Gastroesophageal sphincter (tissue), 4 donors: ENCODE results near the gene HNF4A. TPM values are rescaled to one million over a fixed set of nuclear protein-coding genes. Genes with fewer than 3 reads are reported as not detected.

Source experiments
- ATAC-seq: fragments of 150-250 bp; one replicate; pipeline ENCODE4 v1.9.1; 2016; ENCODE audit warnings: mild to moderate bottlenecking, moderate library complexity
- H3K27ac ChIP-seq, 4 donors: fragments of 200-600 bp; sonication (generic) in 3 of 4; 1 replicate in 3 of 4; 2 replicates in 1 of 4; pipeline ENCODE4 v1.5.1; 2016 to 2019
- H3K27me3 ChIP-seq: fragments of 200-600 bp; sonication (generic); one replicate; pipeline ENCODE4 v1.5.1; 2019
- H3K36me3 ChIP-seq, 2 donors: fragments of 200-600 bp; sonication (generic); one replicate each; pipeline ENCODE4 v1.5.1; 2019; ENCODE audit warnings: control low read depth in 1 of 2
- H3K4me1 ChIP-seq, 3 donors: fragments of 200-600 bp; sonication (generic); 1 replicate in 2 of 3; 2 replicates in 1 of 3; pipeline ENCODE4 v1.5.1; 2016 to 2019; ENCODE audit warnings: control low read depth in 2 of 3
- H3K4me3 ChIP-seq, 2 donors: fragments of 200-600 bp; sonication (generic); one replicate each; pipeline ENCODE4 v1.5.1; 2019; ENCODE audit warnings: mild to moderate bottlenecking in 1 of 2, moderate library complexity in 1 of 2
- H3K9me3 ChIP-seq, 3 donors: fragments of 200-600 bp; sonication (generic); one replicate each; pipeline ENCODE4 v1.5.1; 2017 to 2019; ENCODE audit warnings: control low read depth in 2 of 3
- EP300 ChIP-seq: sonication (generic); formaldehyde crosslinking; IDR thresholded peaks from one replicate; pipeline ENCODE4 v1.6.1; 2017; ENCODE audit warnings: antibody characterized with exemption, mild to moderate bottlenecking
- POLR2A ChIP-seq, 2 donors: fragments of 450-650 bp; IDR thresholded peaks; one replicate each; pipeline ENCODE4 v1.6.1; 2017; ENCODE audit warnings: antibody characterized with exemption in 2 of 2, mild to moderate bottlenecking in 2 of 2, moderate library complexity in 1 of 2
- POLR2AphosphoS5 ChIP-seq: sonication (generic); formaldehyde crosslinking; IDR thresholded peaks from one replicate; pipeline ENCODE4 v1.6.1; 2017; ENCODE audit warnings: antibody characterized with exemption
- WGBS, 2 donors: methylation state at CpG; one replicate each; pipeline ENCODE4 v1.1.5; 2018; ENCODE audit warnings: low coverage in 1 of 2; 5-methylcytosine and 5-hydroxymethylcytosine counted together
- total RNA-seq, 4 donors: library from RNA; depleted of rRNA; stranded (reverse); fragments of >200 nt; gene quantifications; one replicate each; pipeline ENCODE4 v1.1.0, GENCODE V29; 2016
- TF ChIP-seq, protein P1 (sequence below), 4 experiments: fragments of 200-600 bp in 2 of 4; fragments of 450-650 bp in 2 of 4; sonication (generic) in 1 of 4; IDR thresholded peaks; one replicate each; pipeline ENCODE4 v1.5.1; 2017 to 2019; ENCODE audit warnings: antibody characterized with exemption in 4 of 4, mild to moderate bottlenecking in 2 of 4, moderate library complexity in 2 of 4

HNF4A gene
- total RNA-seq, 4 donors from 2014 or later = not detected

- no peak for ATAC-seq
Measured at GRCh38 chr20:44459271-44459670, 103.8 kb downstream of the HNF4A start.

DNA sequence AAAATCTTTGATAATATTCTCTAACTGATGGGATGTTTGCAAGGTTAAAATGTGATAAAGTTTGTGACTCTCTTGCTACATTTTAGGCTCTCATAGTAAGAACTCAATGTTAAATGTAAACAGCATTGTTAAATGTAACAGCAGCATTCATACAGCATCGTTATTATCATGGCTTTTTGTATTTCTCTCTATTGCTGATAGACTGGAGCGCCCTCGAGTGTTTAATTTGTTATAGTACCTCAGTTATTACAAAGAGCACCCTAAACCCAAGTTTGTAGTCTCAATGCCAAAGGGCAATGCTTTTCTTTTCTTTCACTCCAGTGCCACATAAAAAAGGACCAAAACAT, 105.3 kb downstream of the HNF4A start:
- H3K4me1 ChIP-seq = no peaks in the 10 kb centered on the region
- TF ChIP-seq EP300 = no peak
- TF ChIP-seq, protein P1, sequence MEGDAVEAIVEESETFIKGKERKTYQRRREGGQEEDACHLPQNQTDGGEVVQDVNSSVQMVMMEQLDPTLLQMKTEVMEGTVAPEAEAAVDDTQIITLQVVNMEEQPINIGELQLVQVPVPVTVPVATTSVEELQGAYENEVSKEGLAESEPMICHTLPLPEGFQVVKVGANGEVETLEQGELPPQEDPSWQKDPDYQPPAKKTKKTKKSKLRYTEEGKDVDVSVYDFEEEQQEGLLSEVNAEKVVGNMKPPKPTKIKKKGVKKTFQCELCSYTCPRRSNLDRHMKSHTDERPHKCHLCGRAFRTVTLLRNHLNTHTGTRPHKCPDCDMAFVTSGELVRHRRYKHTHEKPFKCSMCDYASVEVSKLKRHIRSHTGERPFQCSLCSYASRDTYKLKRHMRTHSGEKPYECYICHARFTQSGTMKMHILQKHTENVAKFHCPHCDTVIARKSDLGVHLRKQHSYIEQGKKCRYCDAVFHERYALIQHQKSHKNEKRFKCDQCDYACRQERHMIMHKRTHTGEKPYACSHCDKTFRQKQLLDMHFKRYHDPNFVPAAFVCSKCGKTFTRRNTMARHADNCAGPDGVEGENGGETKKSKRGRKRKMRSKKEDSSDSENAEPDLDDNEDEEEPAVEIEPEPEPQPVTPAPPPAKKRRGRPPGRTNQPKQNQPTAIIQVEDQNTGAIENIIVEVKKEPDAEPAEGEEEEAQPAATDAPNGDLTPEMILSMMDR (IDR thresholded peaks at IDR 0.05) = peak in 1 of 4 experiments; percentile 35
- no peak overlapping the region for H3K4me3 ChIP-seq
- no peak for ATAC-seq
- H3K9me3 ChIP-seq = no peaks in the 10 kb centered on the region
- H3K27me3 ChIP-seq = no peaks in the 10 kb centered on the region
- no peaks in the 10 kb centered on the region for H3K36me3 ChIP-seq
- 10 to 15% methylated on average over 3 of the region's 3 CpGs for WGBS, 2 donors
- no peak overlapping the region for H3K27ac ChIP-seq

More at GRCh38 chr20:44459271-44459670, 103.8 kb downstream of the HNF4A start:
- Histone ChIP-seq H3K36me3 (no peaks in the 10 kb centered on the region), H3K4me3 (no peak overlapping the region), H3K9me3 (no peaks in the 10 kb centered on the region), H3K27ac (no peak overlapping the region), H3K4me1 (no peaks in the 10 kb centered on the region), H3K27me3 (no peaks in the 10 kb centered on the region)
- TF ChIP-seq POLR2AphosphoS5 = no peak
- no peak for TF ChIP-seq EP300
- WGBS, 2 donors = 84 to 94% methylated on average over 2 of the region's 2 CpGs

GRCh38 chr20:44461142-44461802, 105.8 kb downstream of the HNF4A start:
- H3K4me3 ChIP-seq = no peak overlapping the region
- no peak overlapping the region for H3K27ac ChIP-seq
- H3K9me3 ChIP-seq = no peaks in the 10 kb centered on the region
- 62 to 68% methylated on average over 4 to 6 of the region's 6 CpGs for WGBS, 2 donors
- TF ChIP-seq POLR2AphosphoS5 (no peak), EP300 (no peak), POLR2A (IDR thresholded peaks at IDR 0.05) (no peak)
- TF ChIP-seq, protein P1 (IDR thresholded peaks at IDR 0.05) = no peak
- H3K27me3 ChIP-seq = no peaks in the 10 kb centered on the region
- H3K4me1 ChIP-seq = no peaks in the 10 kb centered on the region
- no peak for ATAC-seq
- no peaks in the 10 kb centered on the region for H3K36me3 ChIP-seq

GRCh38 chr20:44461803-44462174, 106.3 kb downstream of the HNF4A start:
- Histone ChIP-seq H3K4me3 (no peak overlapping the region), H3K27ac (no peak overlapping the region), H3K9me3 (no peaks in the 10 kb centered on the region), H3K27me3 (no peaks in the 10 kb centered on the region), H3K36me3 (no peaks in the 10 kb centered on the region), H3K4me1 (no peaks in the 10 kb centered on the region)
- 57 to 76% methylated on average over 3 to 5 of the region's 5 CpGs for WGBS, 2 donors
- TF ChIP-seq, protein P1 (IDR thresholded peaks at IDR 0.05) = no peak
- TF ChIP-seq EP300 = no peak
- no peak for TF ChIP-seq POLR2A (IDR thresholded peaks at IDR 0.05)
- no peak for TF ChIP-seq POLR2AphosphoS5
- ATAC-seq = no peak

GRCh38 chr20:44463466-44463865, 108.0 kb downstream of the HNF4A start:
- TF ChIP-seq POLR2AphosphoS5 (no peak), EP300 (no peak), POLR2A (IDR thresholded peaks at IDR 0.05) (no peak)
- TF ChIP-seq, protein P1 (IDR thresholded peaks at IDR 0.05) = no peak
- no peak overlapping the region for H3K27ac ChIP-seq
- H3K27me3 ChIP-seq = no peaks in the 10 kb centered on the region
- H3K9me3 ChIP-seq = no peaks in the 10 kb centered on the region
- no peak for ATAC-seq
- H3K36me3 ChIP-seq = no peaks in the 10 kb centered on the region
- no peaks in the 10 kb centered on the region for H3K4me1 ChIP-seq
- WGBS, 2 donors = 71 to 77% methylated on average over 4 to 5 of the region's 5 CpGs
- H3K4me3 ChIP-seq = no peak overlapping the region
